Mammary epithelial cell (primary cell): ENCODE data around the gene ROR1.

Experiments used
- EZH2 ChIP-seq: IDR thresholded peaks from 2 replicates; pipeline ENCODE4 v1.6.1; 2012; ENCODE audit warnings: low read length, inconsistent platforms, borderline replicate concordance
- TF ChIP-seq, protein P1 (sequence below), 2 donors: IDR thresholded peaks in 1 of 2; conservative IDR thresholded peaks in 1 of 2; 2 replicates each; pipeline ENCODE4 v1.5.1; 2011 to 2012; ENCODE audit warnings: inconsistent platforms in 2 of 2, low read length in 2 of 2, mild to moderate bottlenecking in 2 of 2, control low read depth in 1 of 2, low read depth in 1 of 2; ENCODE audit not compliant: insufficient read depth in 1 of 2; ENCODE audit errors: extremely low read depth in 1 of 2

- TF ChIP-seq, protein P1, sequence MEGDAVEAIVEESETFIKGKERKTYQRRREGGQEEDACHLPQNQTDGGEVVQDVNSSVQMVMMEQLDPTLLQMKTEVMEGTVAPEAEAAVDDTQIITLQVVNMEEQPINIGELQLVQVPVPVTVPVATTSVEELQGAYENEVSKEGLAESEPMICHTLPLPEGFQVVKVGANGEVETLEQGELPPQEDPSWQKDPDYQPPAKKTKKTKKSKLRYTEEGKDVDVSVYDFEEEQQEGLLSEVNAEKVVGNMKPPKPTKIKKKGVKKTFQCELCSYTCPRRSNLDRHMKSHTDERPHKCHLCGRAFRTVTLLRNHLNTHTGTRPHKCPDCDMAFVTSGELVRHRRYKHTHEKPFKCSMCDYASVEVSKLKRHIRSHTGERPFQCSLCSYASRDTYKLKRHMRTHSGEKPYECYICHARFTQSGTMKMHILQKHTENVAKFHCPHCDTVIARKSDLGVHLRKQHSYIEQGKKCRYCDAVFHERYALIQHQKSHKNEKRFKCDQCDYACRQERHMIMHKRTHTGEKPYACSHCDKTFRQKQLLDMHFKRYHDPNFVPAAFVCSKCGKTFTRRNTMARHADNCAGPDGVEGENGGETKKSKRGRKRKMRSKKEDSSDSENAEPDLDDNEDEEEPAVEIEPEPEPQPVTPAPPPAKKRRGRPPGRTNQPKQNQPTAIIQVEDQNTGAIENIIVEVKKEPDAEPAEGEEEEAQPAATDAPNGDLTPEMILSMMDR (conservative IDR thresholded peaks at IDR 0.05 in 1 of 2, IDR thresholded peaks at IDR 0.05 in 1 of 2; ENCODE audit: extremely low read depth in 1 of 2, insufficient read depth in 1 of 2, low read depth in 1 of 2, low read length in 2 of 2), result no peak
- TF ChIP-seq EZH2, result no peak
Observed at GRCh38 chr1:64036549-64036948, 262.7 kb downstream of the ROR1 start.
